Activated naive CD8-positive, alpha-beta T cell treated with anti-CD3 and anti-CD28 coated beads, Interleukin-2, amount 10 ng/mL, durations not matched to agents 7 days and 5 days (primary cell): ENCODE measurements around the gene XBP1. TPM values are rescaled to one million over a fixed set of nuclear protein-coding genes. Genes with fewer than 3 reads are reported as not detected.

ENCODE experiments used
- ATAC-seq: fragments of 150-1000 bp; cut with Tn5 transposase; one replicate; pipeline ENCODE4 v1.10.0; 2021; ENCODE audit warnings: low read depth, moderate library complexity
- POLR2A ChIA-PET: fragments of 350-600 bp; sonication (Branson Sonifier 250); formaldehyde crosslinking; loops from one replicate; lab custom pipeline; 2021; ENCODE audit warnings: antibody characterized with exemption; lab: Charles Lee
- DNase-seq: peaks from one replicate; pipeline ENCODE4 v3.0.0; 2021
- H3K27ac Mint-ChIP-seq: one replicate; pipeline ENCODE4 v1.8.0; 2022; ENCODE audit warnings: mild to moderate bottlenecking, mixed read lengths
- H3K27me3 Mint-ChIP-seq: one replicate; pipeline ENCODE4 v1.8.0; 2022; ENCODE audit warnings: mild to moderate bottlenecking, moderate library complexity, mixed read lengths
- H3K36me3 Mint-ChIP-seq: one replicate; pipeline ENCODE4 v1.8.0; 2021; ENCODE audit warnings: mild to moderate bottlenecking, mixed read lengths
- H3K4me1 Mint-ChIP-seq: one replicate; pipeline ENCODE4 v1.8.0; 2021; ENCODE audit warnings: mixed read lengths
- H3K4me3 Mint-ChIP-seq: one replicate; pipeline ENCODE4 v1.8.0; 2022; ENCODE audit warnings: mild to moderate bottlenecking, moderate library complexity, mixed read lengths
- H3K9me3 Mint-ChIP-seq: one replicate; pipeline ENCODE4 v1.8.0; 2021; ENCODE audit warnings: mixed read lengths
- total RNA-seq, 2 experiments: library from RNA; stranded (reverse); gene quantifications; one replicate each; pipeline ENCODE4 v1.2.3, GENCODE V29; 2021

Gene XBP1
- total RNA-seq, 2 experiments from 2014 or later, result 178 to 179 TPM

- H3K9me3 Mint-ChIP-seq, result no peaks in the 10 kb centered on the region
- no peak for DNase-seq
- no peaks in the 10 kb centered on the region for H3K27me3 Mint-ChIP-seq
- peaks cover 63% of the 10 kb centered on the region for H3K4me1 Mint-ChIP-seq
- no peak for ATAC-seq
- peaks cover 61% of the 10 kb centered on the region for H3K36me3 Mint-ChIP-seq
- H3K4me3 Mint-ChIP-seq, result peak overlapping the region; percentile 99
- H3K27ac Mint-ChIP-seq, result peak overlapping the region; percentile 53
- POLR2A ChIA-PET, result interaction anchor here (1.2 to 7.8 kb wide), 3 partner anchors 14 to 32 kb away, joined by 3 to 130 read pairs (median 11); no protein-coding TSS in a partner anchor
These were observed 4.2 kb downstream of the XBP1 start for GRCh38 chr22:28795932-28796856.

GRCh38 chr22:28795071-28795693, 5.2 kb downstream of the XBP1 start:
- no peaks in the 10 kb centered on the region for H3K9me3 Mint-ChIP-seq
- POLR2A ChIA-PET, result interaction anchor here (1.0 to 4.0 kb wide), 5 partner anchors 15 to 51 kb away, joined by 3 to 18 read pairs (median 3); no protein-coding TSS in a partner anchor
- H3K27ac Mint-ChIP-seq, result peak overlapping the region; percentile 30
- no peaks in the 10 kb centered on the region for H3K27me3 Mint-ChIP-seq
- H3K36me3 Mint-ChIP-seq, result peaks cover 62% of the 10 kb centered on the region
- DNase-seq, result no peak
- peaks cover 70% of the 10 kb centered on the region for H3K4me1 Mint-ChIP-seq
- peak overlapping the region; percentile 13 for H3K4me3 Mint-ChIP-seq
- ATAC-seq, result no peak

GRCh38 chr22:28793976-28794584, 6.3 kb downstream of the XBP1 start:
- Mint-ChIP-seq H3K4me1 (peaks cover 72% of the 10 kb centered on the region), H3K36me3 (peaks cover 56% of the 10 kb centered on the region)
- POLR2A ChIA-PET, result interaction anchor here (1.0 to 4.0 kb wide), 4 partner anchors 18 to 50 kb away, joined by 3 to 18 read pairs (median 7); no protein-coding TSS in a partner anchor

GRCh38 chr22:28792491-28793383, 7.6 kb downstream of the XBP1 start:
- peaks cover 52% of the 10 kb centered on the region for H3K36me3 Mint-ChIP-seq
- H3K27ac Mint-ChIP-seq, result peak overlapping the region; percentile 80
- DNase-seq (no peak), ATAC-seq (peak; percentile 48)
- H3K27me3 Mint-ChIP-seq, result no peaks in the 10 kb centered on the region
- peaks cover 69% of the 10 kb centered on the region for H3K4me1 Mint-ChIP-seq
- POLR2A ChIA-PET, result interaction anchor here (0.7 to 4.0 kb wide), 4 partner anchors 7 to 91 kb away, joined by 3 to 18 read pairs (median 10); partner anchors contain the start of gene XBP1
- H3K4me3 Mint-ChIP-seq, result peak overlapping the region; percentile 52
- H3K9me3 Mint-ChIP-seq, result no peaks in the 10 kb centered on the region

More at GRCh38 chr22:28793976-28794584, 6.3 kb downstream of the XBP1 start:
- no peak for ATAC-seq
- Mint-ChIP-seq H3K9me3 (no peaks in the 10 kb centered on the region), H3K4me3 (peak overlapping the region; percentile 33), H3K27ac (peak overlapping the region; percentile 17), H3K27me3 (no peaks in the 10 kb centered on the region)
- DNase-seq, result no peak

- peaks cover 51% of the 10 kb centered on the region for H3K36me3 Mint-ChIP-seq
- DNase-seq (no peak), ATAC-seq (peak; percentile 57)
- H3K9me3 Mint-ChIP-seq, result no peaks in the 10 kb centered on the region
- peak overlapping the region; percentile 80 for H3K27ac Mint-ChIP-seq
- no peaks in the 10 kb centered on the region for H3K27me3 Mint-ChIP-seq
- H3K4me1 Mint-ChIP-seq, result peaks cover 66% of the 10 kb centered on the region
- H3K4me3 Mint-ChIP-seq, result peak overlapping the region; percentile 52
- POLR2A ChIA-PET, result interaction anchor here (0.7 to 4.0 kb wide), 5 partner anchors 8 to 92 kb away, joined by 3 to 18 read pairs (median 4); partner anchors contain the start of gene XBP1
These were observed 8.4 kb downstream of the XBP1 start for GRCh38 chr22:28791841-28792490.

GRCh38 chr22:28791124-28791523, 9.2 kb downstream of the XBP1 start:
- DNase-seq (no peak), ATAC-seq (no peak)
- Mint-ChIP-seq H3K9me3 (no peaks in the 10 kb centered on the region), H3K4me1 (peaks cover 58% of the 10 kb centered on the region), H3K27ac (peak overlapping the region; percentile 21), H3K4me3 (no peak overlapping the region), H3K36me3 (peaks cover 46% of the 10 kb centered on the region), H3K27me3 (no peaks in the 10 kb centered on the region)
- POLR2A ChIA-PET, result interaction anchor here (0.7 to 3.5 kb wide), 5 partner anchors 9 to 240 kb away, joined by 3 to 18 read pairs (median 4); partner anchors contain the start of gene XBP1

- H3K4me3 Mint-ChIP-seq, result no peak overlapping the region
- no peak overlapping the region for H3K27ac Mint-ChIP-seq
- no peaks in the 10 kb centered on the region for H3K27me3 Mint-ChIP-seq
- H3K36me3 Mint-ChIP-seq, result peaks cover 31% of the 10 kb centered on the region
- DNase-seq, result no peak
- POLR2A ChIA-PET, result interaction anchor here (0.7 to 2.9 kb wide), 3 partner anchors 12 to 44 kb away, joined by 3 to 13 read pairs (median 4); partner anchors contain the start of gene XBP1
- no peaks in the 10 kb centered on the region for H3K9me3 Mint-ChIP-seq
- peaks cover 35% of the 10 kb centered on the region for H3K4me1 Mint-ChIP-seq
- ATAC-seq, result no peak
These were observed 11.8 kb downstream of the XBP1 start for GRCh38 chr22:28788601-28789000.

GRCh38 chr22:28783786-28784671, 16.3 kb downstream of the XBP1 start:
- DNase-seq (no peak), ATAC-seq (no peak)
- no peaks in the 10 kb centered on the region for H3K27me3 Mint-ChIP-seq
- H3K4me1 Mint-ChIP-seq, result peaks cover 14% of the 10 kb centered on the region
- H3K9me3 Mint-ChIP-seq, result no peaks in the 10 kb centered on the region
- POLR2A ChIA-PET, result interaction anchor here (1.0 kb wide), 1 partner anchor 10 kb away, joined by 3 read pairs; no protein-coding TSS in a partner anchor
- no peak overlapping the region for H3K27ac Mint-ChIP-seq
- H3K36me3 Mint-ChIP-seq, result peaks cover 33% of the 10 kb centered on the region
- H3K4me3 Mint-ChIP-seq, result no peak overlapping the region

GRCh38 chr22:28780296-28780695, 20.1 kb downstream of the XBP1 start:
- POLR2A ChIA-PET, result interaction anchor here (0.6 to 1.2 kb wide), 2 partner anchors 20 to 31 kb away, joined by 3 to 4 read pairs; partner anchors contain the start of gene XBP1
- DNase-seq (no peak), ATAC-seq (no peak)
- Mint-ChIP-seq H3K36me3 (peaks cover 30% of the 10 kb centered on the region), H3K9me3 (no peaks in the 10 kb centered on the region), H3K4me3 (no peak overlapping the region), H3K27me3 (no peaks in the 10 kb centered on the region), H3K4me1 (peaks cover 18% of the 10 kb centered on the region), H3K27ac (no peak overlapping the region)

GRCh38 chr22:28779833-28780232, 20.5 kb downstream of the XBP1 start:
- peaks cover 21% of the 10 kb centered on the region for H3K4me1 Mint-ChIP-seq
- peaks cover 29% of the 10 kb centered on the region for H3K36me3 Mint-ChIP-seq
- H3K4me3 Mint-ChIP-seq, result no peak overlapping the region
- POLR2A ChIA-PET, result no interaction called here
- ATAC-seq (no peak), DNase-seq (no peak)
- no peak overlapping the region for H3K27ac Mint-ChIP-seq
- no peaks in the 10 kb centered on the region for H3K9me3 Mint-ChIP-seq
- H3K27me3 Mint-ChIP-seq, result no peaks in the 10 kb centered on the region

- Mint-ChIP-seq H3K27ac (peak overlapping the region; percentile 37), H3K27me3 (no peaks in the 10 kb centered on the region), H3K4me1 (peaks cover 25% of the 10 kb centered on the region), H3K9me3 (peaks cover 2% of the 10 kb centered on the region), H3K36me3 (peaks cover 24% of the 10 kb centered on the region), H3K4me3 (peak overlapping the region; percentile 99)
- DNase-seq (no peak), ATAC-seq (no peak)
- POLR2A ChIA-PET, result interaction anchor here (0.7 to 2.9 kb wide), 4 partner anchors 25 to 170 kb away, joined by 3 to 28 read pairs (median 8); partner anchors contain the start of gene XBP1
These were observed 26.0 kb downstream of the XBP1 start for GRCh38 chr22:28774378-28774777.
